H1 (cell line): ENCODE measurements around the gene BCL2A1. TPM values are rescaled to one million over a fixed set of nuclear protein-coding genes. Genes with fewer than 3 reads are reported as not detected.

ENCODE experiments used
- CTCF ChIA-PET: fragments of 300-600 bp; sonication (Branson Sonifier 250); formaldehyde crosslinking; loops from one replicate; lab custom pipeline; 2021; ENCODE audit not compliant: partially characterized antibody; lab: Charles Lee
- POLR2A ChIA-PET: fragments of 300-600 bp; sonication (Branson Sonifier 250); formaldehyde crosslinking; loops from one replicate; lab custom pipeline; 2021; ENCODE audit warnings: inconsistent platforms; ENCODE audit not compliant: partially characterized antibody; lab: Charles Lee
- DNase-seq, 2 experiments: peaks; one replicate each; pipeline versions ENCODE4 v3.0.0 to v3.0.0-alpha.2; 2010 to 2022; ENCODE audit warnings: low spot score in 2 of 2, low read depth in 1 of 2, mixed read lengths in 1 of 2
- FAIRE-seq: peaks from 2 replicates; lab custom pipeline; 2011; peaks lifted over from hg19 to GRCh38; lab: Jason Lieb, UNC
- H2AFZ ChIP-seq: 2 replicates; pipeline ENCODE4 v1.8.1; 2012; ENCODE audit warnings: low read length, inconsistent platforms
- H2AK5ac ChIP-seq: 2 replicates; pipeline ENCODE4 v1.6.1; 2013; ENCODE audit warnings: low read depth, low read length
- H2BK120ac ChIP-seq: replicated peaks from 2 replicates; pipeline ENCODE3; 2013; ENCODE audit warnings: low read depth, low read length, inconsistent platforms
- H2BK12ac ChIP-seq: 2 replicates; pipeline ENCODE4 v1.6.1; 2013; ENCODE audit warnings: low read depth, low read length
- H2BK15ac ChIP-seq: 2 replicates; pipeline ENCODE4 v1.6.1; 2013; ENCODE audit warnings: low read length
- H2BK20ac ChIP-seq: 2 replicates; pipeline ENCODE4 v1.6.1; 2013; ENCODE audit warnings: low read length
- H2BK5ac ChIP-seq: 2 replicates; pipeline ENCODE4 v1.6.1; 2013; ENCODE audit warnings: low read depth, low read length
- H3K14ac ChIP-seq: 2 replicates; pipeline ENCODE4 v1.6.1; 2013; ENCODE audit warnings: inconsistent platforms; ENCODE audit not compliant: insufficient read length
- H3K18ac ChIP-seq: 2 replicates; pipeline ENCODE4 v1.6.1; 2013; ENCODE audit warnings: low read length; ENCODE audit errors: extremely low read depth
- H3K23ac ChIP-seq: 2 replicates; pipeline ENCODE4 v1.6.1; 2013; ENCODE audit warnings: inconsistent platforms; ENCODE audit not compliant: insufficient read length
- H3K23me2 ChIP-seq: 2 replicates; pipeline ENCODE4 v1.6.1; 2013; ENCODE audit warnings: low read depth, low read length
- H3K27ac ChIP-seq: 2 replicates; pipeline ENCODE4 v1.6.1; 2011; ENCODE audit warnings: low read depth, low read length, inconsistent platforms
- H3K27me3 ChIP-seq, 4 experiments: replicated peaks in 1 of 4; 1 replicate in 1 of 4; 2 replicates in 3 of 4; pipeline versions ENCODE4 v1.6.1 to v1.8.1; 2011 to 2013; ENCODE audit warnings: low read length in 3 of 4, mild to moderate bottlenecking in 3 of 4, inconsistent platforms in 2 of 4, mixed read lengths in 2 of 4, moderate library complexity in 1 of 4; ENCODE audit not compliant: control insufficient read depth in 3 of 4, insufficient read depth in 3 of 4; ENCODE audit errors: extremely low read depth in 1 of 4
- H3K36me3 ChIP-seq, 4 experiments: 2 replicates each; pipeline versions ENCODE4 v1.6.1 to v1.8.1; 2011 to 2013; ENCODE audit warnings: mild to moderate bottlenecking in 4 of 4, low read length in 3 of 4, moderate library complexity in 2 of 4, control low read depth in 1 of 4, inconsistent platforms in 1 of 4; ENCODE audit not compliant: insufficient read depth in 4 of 4, control insufficient read depth in 2 of 4
- H3K4ac ChIP-seq: replicated peaks from 2 replicates; pipeline ENCODE3; 2013; ENCODE audit warnings: low read length, low read depth, mixed read lengths, inconsistent platforms; ENCODE audit not compliant: insufficient read length
- H3K4me1 ChIP-seq, 4 experiments: replicated peaks in 1 of 4; 1 replicate in 1 of 4; 2 replicates in 3 of 4; pipeline versions ENCODE4 v1.6.1 to v1.8.1; 2011 to 2013; ENCODE audit warnings: low read length in 3 of 4, inconsistent platforms in 2 of 4, mixed read lengths in 1 of 4; ENCODE audit not compliant: insufficient read depth in 4 of 4, control insufficient read depth in 3 of 4
- H3K4me2 ChIP-seq, 2 experiments: 2 replicates each; pipeline versions ENCODE4 v1.6.1 to v1.8.1; 2011 to 2013; ENCODE audit warnings: low read depth in 2 of 2, low read length in 2 of 2, control low read depth in 1 of 2, inconsistent platforms in 1 of 2, mild to moderate bottlenecking in 1 of 2; ENCODE audit not compliant: insufficient read depth in 1 of 2
- H3K4me3 ChIP-seq, 4 experiments: fragments of 200-600, 300-600 bp in 1 of 4; sonication (generic), shearing (Covaris generic), sonication (Bioruptor Twin) in 1 of 4; 2 replicates each; pipeline versions ENCODE4 v1.5.1 to v1.8.1; 2011 to 2016; ENCODE audit warnings: low read length in 4 of 4, low read depth in 3 of 4, control low read depth in 2 of 4, inconsistent platforms in 2 of 4, mild to moderate bottlenecking in 2 of 4, mixed read lengths in 1 of 4, moderate library complexity in 1 of 4; ENCODE audit not compliant: insufficient read depth in 2 of 4; ENCODE audit errors: extremely low read depth in 1 of 4
- H3K56ac ChIP-seq: replicated peaks from 2 replicates; pipeline ENCODE3; 2013; ENCODE audit warnings: low read depth, mild to moderate bottlenecking, mixed read lengths, low read length, inconsistent platforms; ENCODE audit not compliant: insufficient read length
- H3K79me1 ChIP-seq: 2 replicates; pipeline ENCODE4 v1.6.1; 2013; ENCODE audit warnings: low read depth, low read length, control low read depth
- H3K79me2 ChIP-seq, 2 experiments: 2 replicates each; pipeline versions ENCODE4 v1.6.1 to v1.8.1; 2012 to 2013; ENCODE audit warnings: low read length in 2 of 2, mild to moderate bottlenecking in 2 of 2, inconsistent platforms in 1 of 2; ENCODE audit not compliant: insufficient read depth in 2 of 2, control insufficient read depth in 1 of 2
- H3K9ac ChIP-seq, 4 experiments: replicated peaks in 1 of 4; 1 replicate in 1 of 4; 2 replicates in 3 of 4; pipeline versions ENCODE4 v1.6.1 to v1.8.1; 2011 to 2013; ENCODE audit warnings: low read depth in 3 of 4, low read length in 3 of 4, control low read depth in 2 of 4, mild to moderate bottlenecking in 2 of 4, moderate library complexity in 2 of 4, inconsistent platforms in 1 of 4; ENCODE audit errors: extremely low read depth in 1 of 4
- H3K9me3 ChIP-seq, 2 experiments: 2 replicates each; pipeline versions ENCODE4 v1.6.1 to v1.8.1; 2012 to 2013; ENCODE audit warnings: mild to moderate bottlenecking in 2 of 2, moderate library complexity in 2 of 2, control low read depth in 1 of 2, inconsistent platforms in 1 of 2, low read depth in 1 of 2, low read length in 1 of 2, mixed read lengths in 1 of 2; ENCODE audit not compliant: insufficient read depth in 2 of 2
- H4K20me1 ChIP-seq, 2 experiments: replicated peaks in 1 of 2; 2 replicates each; pipeline versions ENCODE3 to v1.8.1; 2011 to 2013; ENCODE audit warnings: inconsistent platforms in 2 of 2, low read length in 2 of 2, mild to moderate bottlenecking in 1 of 2; ENCODE audit not compliant: insufficient read depth in 2 of 2, control insufficient read depth in 1 of 2
- H4K5ac ChIP-seq: 2 replicates; pipeline ENCODE4 v1.6.1; 2013; ENCODE audit warnings: low read length, low read depth, mixed read lengths, inconsistent platforms; ENCODE audit not compliant: insufficient read length
- H4K8ac ChIP-seq: 2 replicates; pipeline ENCODE4 v1.8.0; 2013; ENCODE audit warnings: mild to moderate bottlenecking, moderate library complexity, low read length, inconsistent platforms; ENCODE audit not compliant: insufficient read depth; ENCODE audit errors: extremely low read depth
- H4K91ac ChIP-seq: replicated peaks from 2 replicates; pipeline ENCODE3; 2013; ENCODE audit warnings: low read length, mixed read lengths, inconsistent platforms; ENCODE audit not compliant: insufficient read length
- KDM5A ChIP-seq: fragments of 200-600 bp; IDR thresholded peaks from 2 replicates; pipeline ENCODE4 v1.7.1; 2012; ENCODE audit warnings: mild to moderate bottlenecking, low read length, inconsistent platforms, mixed read lengths
- POLR2A ChIP-seq, 2 experiments: IDR thresholded peaks; 1 replicate in 1 of 2; 2 replicates in 1 of 2; pipeline ENCODE4 v1.6.1; 2011; ENCODE audit warnings: low read depth in 2 of 2, low read length in 2 of 2, mild to moderate bottlenecking in 2 of 2; ENCODE audit errors: control extremely low read depth in 1 of 2
- POLR2AphosphoS5 ChIP-seq: IDR thresholded peaks from 2 replicates; pipeline ENCODE4 v1.6.1; 2011; ENCODE audit warnings: low read depth, low read length
- SRF ChIP-seq: IDR thresholded peaks from 2 replicates; pipeline ENCODE4 v1.6.1; 2011; ENCODE audit warnings: mild to moderate bottlenecking, low read depth, low read length, moderate library complexity
- WGBS, 2 experiments: shearing (Covaris generic) in 1 of 2; methylation state at CpG; one replicate each; pipeline versions ENCODE4 v1.1.6 to v1.1.7; 2013 to 2015; ENCODE audit warnings: low lambda C conversion rate in 2 of 2, mixed read lengths in 2 of 2, inconsistent platforms in 1 of 2, low coverage in 1 of 2, missing lambda C conversion rate in 1 of 2; ENCODE audit not compliant: insufficient replicate concordance in 2 of 2, insufficient coverage in 1 of 2, insufficient read length in 1 of 2; ENCODE audit errors: extremely low coverage in 1 of 2, missing lambda C conversion rate in 1 of 2; 5-methylcytosine and 5-hydroxymethylcytosine counted together
- polyA plus RNA-seq, 7 experiments: library from polyadenylated mRNA; depleted of rRNA in 3 of 7; stranded (reverse) in 5 of 7; unstranded in 2 of 7; fragments of >200 nt in 5 of 7; fragments of 200-250 nt in 2 of 7; gene quantifications; 1 replicate in 5 of 7; 2 replicates in 1 of 7; 4 replicates in 1 of 7; pipeline versions ENCODE4 v1.2.1 to v1.2.3, GENCODE V29; 2011 to 2013; ENCODE audit warnings: missing spikeins in 2 of 7, mixed read lengths in 2 of 7
- total RNA-seq: library from RNA; stranded (reverse); fragmentation: NEBNext Ultra II Directional; extraction: Animal tissue kit (Norgen Biotek cat#: 25700); gene quantifications from 2 replicates; pipeline ENCODE4 v1.2.1, GENCODE V29; 2021

Gene BCL2A1
- total and polyA plus RNA-seq, 2 of the 8 experiments (the other 6 are each of a cell fraction or from before 2014, with no cell fraction given) = not detected

- POLR2A ChIA-PET = interaction anchor here (0.6 to 1.5 kb wide), 8 partner anchors 13 to 73 kb away, joined by 3 to 7 read pairs (median 3); partner anchors contain the start of gene MTHFS
- peak overlapping the region; percentile 46 to 88 (median 82) for H3K9ac ChIP-seq
- TF ChIP-seq KDM5A (no peak), POLR2AphosphoS5 (peak; percentile 82; the same call in 1 of the 2 replicates), POLR2A (IDR thresholded peaks at IDR 0.05; ENCODE audit: control extremely low read depth in 1 of 2, low read depth in 2 of 2, low read length in 2 of 2) (peak; percentile 69 to 85), SRF (no peak)
These were observed 51.8 kb downstream of the BCL2A1 start for GRCh38 chr15:79919090-79919748.

More at GRCh38 chr15:79919090-79919748, 51.8 kb downstream of the BCL2A1 start:
- H3K27ac ChIP-seq = peak overlapping the region; percentile 94
- H2BK5ac ChIP-seq = peak overlapping the region; percentile 95
- no peak overlapping the region; the same call in 1 of the 2 replicates for H3K18ac ChIP-seq
- no peak overlapping the region for H4K5ac ChIP-seq
- 0 out of 2 replicates have a peak overlapping the region, but pooled peaks have one; percentile 72 for H2BK20ac ChIP-seq
- H2AK5ac ChIP-seq = peak overlapping the region; percentile 82; the same call in 1 of the 2 replicates
- H2AFZ ChIP-seq = no peak overlapping the region
- peak overlapping the region; percentile 55 to 80; a peak in 3 of 4 replicates for H3K4me2 ChIP-seq
- CTCF ChIA-PET = interaction anchor here (0.6 kb wide), 1 partner anchor 128 kb away, joined by 4 read pairs; no protein-coding TSS in a partner anchor
- peak overlapping the region; percentile 14 to 56 (median 30); a peak in 6 of 8 replicates for H3K4me3 ChIP-seq
- no peak overlapping the region for H2BK120ac ChIP-seq
- peak overlapping the region; percentile 95; the same call in 1 of the 2 replicates for H4K8ac ChIP-seq
- peak in 1 of 2 experiments; percentile 66 for DNase-seq
- FAIRE-seq = peak; percentile 7
- H2BK12ac ChIP-seq = peak overlapping the region; percentile 84
- H3K4ac ChIP-seq = no peak overlapping the region
- peak overlapping the region; percentile 97 for H4K91ac ChIP-seq
- no peak overlapping the region for H3K23ac ChIP-seq
- peaks cover 0 to 28% (median 11%) of the 10 kb centered on the region in 4 experiments; a peak in 5 of 7 replicates for H3K4me1 ChIP-seq
- no peaks in the 10 kb centered on the region for H3K27me3 ChIP-seq
- peaks cover 6% of the 10 kb centered on the region; the same call in 1 of the 2 replicates for H3K79me1 ChIP-seq
- peak overlapping the region; percentile 77 for H3K56ac ChIP-seq
- no peaks in the 10 kb centered on the region for H3K9me3 ChIP-seq
- H2BK15ac ChIP-seq = no peak overlapping the region
- no peaks in the 10 kb centered on the region for H4K20me1 ChIP-seq
- peaks cover 0 to 35% (median 0%) of the 10 kb centered on the region in 4 experiments; a peak in 2 of 8 replicates for H3K36me3 ChIP-seq
- no peak overlapping the region for H3K14ac ChIP-seq
- WGBS, 2 experiments = 24% methylated on average over 24 of the region's 27 CpGs; no CpG with 5 or more reads in 1 of the 2 experiments
- H3K79me2 ChIP-seq = peaks cover 11 to 45% of the 10 kb centered on the region in 2 experiments; a peak in 3 of 4 replicates
- peaks cover 9% of the 10 kb centered on the region; the same call in 1 of the 2 replicates for H3K23me2 ChIP-seq
